Gastrocnemius medialis (tissue), 4 donors: ENCODE measurements around the gene TENM3. TPM values are rescaled to one million over a fixed set of nuclear protein-coding genes. Genes with fewer than 3 reads are reported as not detected.

ENCODE experiments used
- ATAC-seq, 2 donors: fragments of 150-250 bp; one replicate each; pipeline ENCODE4 v1.9.1; 2016
- DNase-seq, 2 donors: peaks; one replicate each; pipeline ENCODE4 v3.0.0-alpha.2; 2019
- H3K27ac ChIP-seq, 4 donors: fragments of 200-600 bp; sonication (generic); 1 replicate in 1 of 4; 2 replicates in 3 of 4; pipeline ENCODE4 v1.5.1; 2016 to 2018; ENCODE audit warnings: mild to moderate bottlenecking in 2 of 4, moderate library complexity in 1 of 4
- H3K27me3 ChIP-seq, 3 donors: fragments of 200-600 bp; sonication (generic) in 2 of 3; 1 replicate in 1 of 3; 2 replicates in 2 of 3; pipeline versions ENCODE4 v1.5.1 to v1.6.0; 2016 to 2019; ENCODE audit warnings: mild to moderate bottlenecking in 1 of 3, moderate library complexity in 1 of 3
- H3K36me3 ChIP-seq, 2 donors: fragments of 200-600 bp; sonication (generic) in 1 of 2; one replicate each; pipeline ENCODE4 v1.5.1; 2017 to 2018
- H3K4me1 ChIP-seq, 2 donors: fragments of 200-600 bp; sonication (generic) in 1 of 2; one replicate each; pipeline ENCODE4 v1.5.1; 2016 to 2017; ENCODE audit warnings: mild to moderate bottlenecking in 2 of 2
- H3K4me3 ChIP-seq, 4 donors: fragments of 200-600 bp; sonication (generic) in 3 of 4; 1 replicate in 1 of 4; 2 replicates in 3 of 4; pipeline ENCODE4 v1.5.1; 2016 to 2019; ENCODE audit warnings: mild to moderate bottlenecking in 2 of 4
- H3K9me3 ChIP-seq, 3 donors: fragments of 200-600 bp; sonication (generic) in 2 of 3; 1 replicate in 1 of 3; 2 replicates in 2 of 3; pipeline ENCODE4 v1.5.1; 2016 to 2019
- CTCF ChIP-seq, 5 experiments: fragments of 450-650 bp in 3 of 5; fragments of 200-600 bp in 2 of 5; sonication (generic) in 2 of 5; IDR thresholded peaks in 4 of 5; conservative IDR thresholded peaks in 1 of 5; 1 replicate in 4 of 5; 2 replicates in 1 of 5; pipeline ENCODE4 v1.5.1; 2016 to 2019; ENCODE audit warnings: antibody characterized with exemption in 5 of 5, mild to moderate bottlenecking in 3 of 5, moderate library complexity in 3 of 5
- POLR2A ChIP-seq, 2 donors: fragments of 450-650 bp; IDR thresholded peaks; one replicate each; pipeline ENCODE4 v1.6.1; 2017; ENCODE audit warnings: antibody characterized with exemption in 2 of 2, mild to moderate bottlenecking in 2 of 2, moderate library complexity in 2 of 2
- in situ Hi-C, 4 donors: fragments of 200-750 bp; cut with MboI; loops; one replicate each; pipeline versions ENCODE4 v1.15.0 to v1.8.0; 2017; ENCODE audit warnings: low sequenced_read_pairs in 4 of 4
- intact Hi-C: fragments of 100-400 bp; cut with DNase I; formaldehyde crosslinking; loops from one replicate; pipeline ENCODE4 v1.15.1; 2023; ENCODE audit warnings: low total_unique reads
- total RNA-seq, 4 donors: library from RNA; depleted of rRNA; stranded (reverse); fragments of >200 nt; gene quantifications; one replicate each; pipeline versions ENCODE4 v1.1.0 to v1.2.3, GENCODE V29; 2016

TENM3 gene
- total RNA-seq, 4 donors from 2014 or later: 8.3 to 16.2 (median 12.3) TPM

- TF ChIP-seq POLR2A (IDR thresholded peaks at IDR 0.05) (no peak), CTCF (IDR thresholded peaks at IDR 0.05 in 4 of 5, conservative IDR thresholded peaks at IDR 0.05 in 1 of 5) (no peak)
- H3K27ac ChIP-seq: no peak overlapping the region
- ATAC-seq (no peak), DNase-seq (no peak)
- H3K4me3 ChIP-seq: no peak overlapping the region
- H3K27me3 ChIP-seq: no peaks in the 10 kb centered on the region
- H3K36me3 ChIP-seq: no peaks in the 10 kb centered on the region
- H3K4me1 ChIP-seq: no peaks in the 10 kb centered on the region
- in situ Hi-C loops (no loop called here), intact Hi-C loops (no loop called here)
- H3K9me3 ChIP-seq: no peaks in the 10 kb centered on the region
Observed at GRCh38 chr4:182700362-182701160, 457.4 kb downstream of the TENM3 start.

GRCh38 chr4:182704077-182704476 lies 460.9 kb downstream of the TENM3 start:
- Histone ChIP-seq H3K27me3 (no peaks in the 10 kb centered on the region), H3K9me3 (no peaks in the 10 kb centered on the region), H3K4me3 (no peak overlapping the region), H3K27ac (no peak overlapping the region), H3K36me3 (no peaks in the 10 kb centered on the region), H3K4me1 (no peaks in the 10 kb centered on the region)
- no peak for TF ChIP-seq POLR2A (IDR thresholded peaks at IDR 0.05)
- TF ChIP-seq CTCF (IDR thresholded peaks at IDR 0.05 in 4 of 5, conservative IDR thresholded peaks at IDR 0.05 in 1 of 5): no peak
- intact Hi-C loops: no loop called here
- in situ Hi-C loops: no loop called here
- ATAC-seq (no peak), DNase-seq (no peak)

- Histone ChIP-seq H3K36me3 (no peaks in the 10 kb centered on the region), H3K27ac (no peak overlapping the region), H3K4me1 (no peaks in the 10 kb centered on the region), H3K4me3 (no peak overlapping the region), H3K9me3 (no peaks in the 10 kb centered on the region), H3K27me3 (no peaks in the 10 kb centered on the region)
- ATAC-seq (no peak), DNase-seq (no peak)
- intact Hi-C loops: no loop called here
- no peak for TF ChIP-seq CTCF (IDR thresholded peaks at IDR 0.05 in 4 of 5, conservative IDR thresholded peaks at IDR 0.05 in 1 of 5)
- no peak for TF ChIP-seq POLR2A (IDR thresholded peaks at IDR 0.05)
- in situ Hi-C loops: no loop called here
Observed at GRCh38 chr4:182704948-182705347, 461.7 kb downstream of the TENM3 start.

GRCh38 chr4:182705389-182705788 lies 462.2 kb downstream of the TENM3 start:
- Histone ChIP-seq H3K36me3 (no peaks in the 10 kb centered on the region), H3K27ac (no peak overlapping the region), H3K27me3 (no peaks in the 10 kb centered on the region), H3K4me3 (no peak overlapping the region), H3K9me3 (no peaks in the 10 kb centered on the region), H3K4me1 (no peaks in the 10 kb centered on the region)
- in situ Hi-C loops (no loop called here), intact Hi-C loops (no loop called here)
- DNase-seq (no peak), ATAC-seq (no peak)
- no peak for TF ChIP-seq CTCF (IDR thresholded peaks at IDR 0.05 in 4 of 5, conservative IDR thresholded peaks at IDR 0.05 in 1 of 5)
- TF ChIP-seq POLR2A (IDR thresholded peaks at IDR 0.05): no peak

GRCh38 chr4:182711211-182711610 lies 468.0 kb downstream of the TENM3 start:
- Histone ChIP-seq H3K9me3 (no peaks in the 10 kb centered on the region), H3K27me3 (no peaks in the 10 kb centered on the region), H3K4me1 (no peaks in the 10 kb centered on the region), H3K27ac (no peak overlapping the region), H3K4me3 (no peak overlapping the region), H3K36me3 (no peaks in the 10 kb centered on the region)
- ATAC-seq (no peak), DNase-seq (no peak)
- intact Hi-C loops: no loop called here
- no peak for TF ChIP-seq CTCF (IDR thresholded peaks at IDR 0.05 in 4 of 5, conservative IDR thresholded peaks at IDR 0.05 in 1 of 5)
- no peak for TF ChIP-seq POLR2A (IDR thresholded peaks at IDR 0.05)
- in situ Hi-C loops: no loop called here
